ENCODE measurements around the gene MZT2B.
"Not testable (repeated sequence)": the region's sequence is repeated elsewhere in the genome, so short reads cannot be mapped to it uniquely, and the experiment has no call there.

- TF ChIP-seq TOX (CRISPR knock-in tag; IDR thresholded peaks at IDR 0.05; ENCODE audit: borderline replicate concordance); SNAI2 (CRISPR knock-in tag; IDR thresholded peaks at IDR 0.05): not testable (repeated sequence)
Measured at GRCh38 chr2:130192451-130192850, 10.4 kb downstream of the MZT2B start.

All from SK-N-SH treated with all-trans-retinoic acid at 6 μM for 48 hours (cell line).